Lung (tissue), 12 donors: ENCODE measurements around the gene XXYLT1. TPM values are rescaled to one million over a fixed set of nuclear protein-coding genes. Genes with fewer than 3 reads are reported as not detected.
"Not testable (repeated sequence)": the region's sequence is repeated elsewhere in the genome, so short reads cannot be mapped to it uniquely, and the experiment has no call there.

Source experiments
- ATAC-seq: fragments of 200-7000 bp; cut with Tn5 transposase; one replicate; pipeline ENCODE4 v1.9.1; 2020; ENCODE audit warnings: moderate number of reproducible peaks; ENCODE audit not compliant: insufficient read depth, low FRiP score
- DNase-seq, 3 donors: peaks; one replicate each; pipeline ENCODE4 v3.0.0-alpha.2; 2013 to 2017
- H3K27ac ChIP-seq, 2 donors: one replicate each; pipeline ENCODE4 v1.5.1; 2013; ENCODE audit warnings: mild to moderate bottlenecking in 2 of 2, moderate library complexity in 2 of 2, control low read depth in 1 of 2, inconsistent platforms in 1 of 2, low read depth in 1 of 2, low read length in 1 of 2
- H3K27me3 ChIP-seq, 3 donors: one replicate each; pipeline ENCODE4 v1.5.1; 2013; ENCODE audit warnings: low read length in 2 of 3; ENCODE audit not compliant: control insufficient read depth in 3 of 3, insufficient read depth in 3 of 3
- H3K36me3 ChIP-seq, 4 donors: one replicate each; pipeline ENCODE4 v1.5.1; 2013; ENCODE audit warnings: low read length in 4 of 4, mild to moderate bottlenecking in 1 of 4, moderate library complexity in 1 of 4; ENCODE audit not compliant: control insufficient read depth in 4 of 4, insufficient read depth in 4 of 4
- H3K4me1 ChIP-seq, 5 donors: one replicate each; pipeline ENCODE4 v1.5.1; 2013; ENCODE audit warnings: low read length in 5 of 5, mild to moderate bottlenecking in 2 of 5, moderate library complexity in 1 of 5; ENCODE audit not compliant: control insufficient read depth in 5 of 5, insufficient read depth in 5 of 5
- H3K4me3 ChIP-seq: one replicate; pipeline ENCODE4 v1.5.1; 2013; ENCODE audit warnings: mild to moderate bottlenecking, control low read depth, moderate library complexity
- H3K9ac ChIP-seq, 2 donors: one replicate each; pipeline ENCODE4 v1.5.1; 2013; ENCODE audit warnings: low read length in 2 of 2, control low read depth in 1 of 2; ENCODE audit not compliant: insufficient read depth in 1 of 2
- H3K9me3 ChIP-seq, 4 donors: one replicate each; pipeline ENCODE4 v1.5.1; 2013; ENCODE audit warnings: low read length in 3 of 4, mild to moderate bottlenecking in 1 of 4, moderate library complexity in 1 of 4; ENCODE audit not compliant: control insufficient read depth in 4 of 4, insufficient read depth in 3 of 4
- WGBS, 2 donors: extraction: QIAGEN DNeasy Blood & Tissue Kit; methylation state at CpG; one replicate each; pipeline ENCODE4 v1.1.7; 2013; 5-methylcytosine and 5-hydroxymethylcytosine counted together
- polyA plus RNA-seq, 2 donors: library from polyadenylated mRNA; stranded (reverse); fragments of 200-250 nt; gene quantifications; one replicate each; pipeline ENCODE4 v1.2.1, GENCODE V29; 2013
- total RNA-seq, 2 donors: library from RNA; depleted of rRNA in 1 of 2; stranded (reverse); fragments of >200 nt in 1 of 2; gene quantifications; one replicate each; pipeline ENCODE4 v1.2.1, GENCODE V29; 2014 to 2021
- TF ChIP-seq, protein P1 (sequence below): IDR thresholded peaks from 2 replicates; pipeline ENCODE4 v1.5.1; 2012; ENCODE audit warnings: mild to moderate bottlenecking; ENCODE audit errors: control extremely low read depth, extremely low read depth
- donor health status: control.
- donor health status: control.
- donor health status: Bipolar disorder and iron deficiency.
- donor health status: healthy.
- donor health status: DM: yes; HTN: yes; CAD: no.

The XXYLT1 gene
- total and polyA plus RNA-seq, 4 donors = 4.7 to 15.4 (median 11.4) TPM

DNA sequence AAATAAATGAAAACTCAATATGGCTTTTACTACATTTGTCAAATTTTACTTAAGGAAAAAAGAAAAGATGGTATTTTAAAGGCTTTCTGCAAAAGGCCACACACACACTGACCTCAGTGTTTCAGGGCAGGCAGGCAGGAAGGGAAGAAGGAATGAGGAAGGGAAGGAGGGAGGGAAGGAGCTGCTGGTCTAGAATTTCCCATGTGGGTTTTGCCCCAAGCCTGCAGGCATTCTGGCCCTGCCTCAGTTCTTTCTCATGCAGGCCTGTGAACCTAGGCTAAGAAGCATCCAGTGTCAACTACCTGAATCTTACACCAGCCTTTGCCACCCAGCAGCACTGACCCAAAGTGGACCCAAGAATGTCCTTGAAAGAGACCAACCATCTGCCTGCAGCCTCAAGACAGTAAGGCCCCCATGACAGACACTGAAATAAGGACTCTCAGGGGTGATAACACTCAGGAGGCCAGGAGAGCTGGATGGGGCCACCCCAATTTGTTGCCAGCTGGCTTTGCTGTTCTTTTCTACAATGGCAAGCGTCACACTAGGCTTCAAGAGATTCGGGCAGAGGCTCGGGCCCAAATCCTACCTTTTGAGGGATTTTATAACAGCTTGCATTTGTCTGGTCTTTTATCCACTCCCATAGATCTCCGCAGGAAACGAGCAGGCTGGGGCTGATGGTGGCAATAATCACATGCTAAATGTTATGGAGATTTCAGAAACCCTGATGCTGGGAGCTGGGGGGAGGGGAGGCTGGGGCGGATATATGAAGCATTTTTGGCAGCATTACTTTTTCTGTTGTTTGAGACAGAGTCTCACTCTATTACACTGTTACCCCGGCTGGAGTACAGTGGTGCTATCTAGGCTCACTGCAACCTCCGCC is 51.4 kb downstream of the XXYLT1 start:
- WGBS, 2 donors = 91 to 93% methylated on average over 8 of the region's 8 CpGs
- H3K9me3 ChIP-seq = peaks cover 0 to 2% (median 0%) of the 10 kb centered on the region in 4 donors
- no peak overlapping the region for H3K4me3 ChIP-seq
- peak overlapping the region in 1 of 2 donors; percentile 32 for H3K9ac ChIP-seq
- DNase-seq = peak; percentile 70 to 88 (median 83)
- ATAC-seq = no peak
- TF ChIP-seq, protein P1, sequence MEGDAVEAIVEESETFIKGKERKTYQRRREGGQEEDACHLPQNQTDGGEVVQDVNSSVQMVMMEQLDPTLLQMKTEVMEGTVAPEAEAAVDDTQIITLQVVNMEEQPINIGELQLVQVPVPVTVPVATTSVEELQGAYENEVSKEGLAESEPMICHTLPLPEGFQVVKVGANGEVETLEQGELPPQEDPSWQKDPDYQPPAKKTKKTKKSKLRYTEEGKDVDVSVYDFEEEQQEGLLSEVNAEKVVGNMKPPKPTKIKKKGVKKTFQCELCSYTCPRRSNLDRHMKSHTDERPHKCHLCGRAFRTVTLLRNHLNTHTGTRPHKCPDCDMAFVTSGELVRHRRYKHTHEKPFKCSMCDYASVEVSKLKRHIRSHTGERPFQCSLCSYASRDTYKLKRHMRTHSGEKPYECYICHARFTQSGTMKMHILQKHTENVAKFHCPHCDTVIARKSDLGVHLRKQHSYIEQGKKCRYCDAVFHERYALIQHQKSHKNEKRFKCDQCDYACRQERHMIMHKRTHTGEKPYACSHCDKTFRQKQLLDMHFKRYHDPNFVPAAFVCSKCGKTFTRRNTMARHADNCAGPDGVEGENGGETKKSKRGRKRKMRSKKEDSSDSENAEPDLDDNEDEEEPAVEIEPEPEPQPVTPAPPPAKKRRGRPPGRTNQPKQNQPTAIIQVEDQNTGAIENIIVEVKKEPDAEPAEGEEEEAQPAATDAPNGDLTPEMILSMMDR = no peak
- peaks cover 0 to 32% (median 9%) of the 10 kb centered on the region in 5 donors for H3K4me1 ChIP-seq
- peaks cover 0 to 3% (median 0%) of the 10 kb centered on the region in 4 donors for H3K36me3 ChIP-seq
- no peaks in the 10 kb centered on the region for H3K27me3 ChIP-seq
- H3K27ac ChIP-seq = no peak overlapping the region

DNA sequence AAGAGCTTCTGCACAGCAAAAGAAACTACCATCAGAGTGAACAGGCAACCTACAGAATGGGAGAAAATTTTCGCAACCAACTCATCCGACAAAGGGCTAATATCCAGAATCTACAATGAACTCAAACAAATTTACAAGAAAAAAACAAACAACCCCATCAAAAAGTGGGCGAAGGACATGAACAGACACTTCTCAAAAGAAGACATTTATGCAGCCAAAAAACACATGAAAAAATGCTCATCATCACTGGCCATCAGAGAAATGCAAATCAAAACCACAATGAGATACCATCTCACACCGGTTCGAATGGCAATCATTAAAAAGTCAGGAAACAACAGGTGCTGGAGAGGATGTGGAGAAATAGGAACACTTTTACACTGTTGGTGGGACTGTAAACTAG is 52.6 kb downstream of the XXYLT1 start:
- ATAC-seq, DNase-seq, H3K27ac ChIP-seq, H3K4me3 ChIP-seq, H3K36me3 ChIP-seq, H3K9me3 ChIP-seq, H3K27me3 ChIP-seq, H3K9ac ChIP-seq: not testable (repeated sequence)
- 42 to 70% methylated on average over 2 of the region's 5 CpGs for WGBS, 2 donors
- H3K4me1 ChIP-seq = peaks cover 0 to 28% (median 8%) of the 10 kb centered on the region in 5 donors

DNA sequence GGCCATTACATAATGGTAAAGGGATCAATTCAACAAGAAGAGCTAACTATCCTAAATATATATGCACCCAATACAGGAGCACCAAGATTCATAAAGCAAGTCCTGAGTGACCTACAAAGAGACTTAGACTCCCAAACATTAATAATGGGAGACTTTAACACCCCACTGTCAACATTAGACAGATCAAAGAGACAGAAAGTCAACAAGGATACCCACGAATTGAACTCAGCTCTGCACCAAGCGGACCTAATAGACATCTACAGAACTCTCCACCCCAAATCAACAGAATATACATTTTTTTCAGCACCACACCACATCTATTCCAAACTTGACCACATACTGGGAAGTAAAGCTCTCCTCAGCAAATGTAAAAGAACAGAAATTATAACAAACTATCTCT is 55.4 kb downstream of the XXYLT1 start:
- not testable (repeated sequence) for H3K36me3 ChIP-seq, H3K4me3 ChIP-seq, ATAC-seq, H3K9ac ChIP-seq, H3K27ac ChIP-seq, DNase-seq, H3K9me3 ChIP-seq, H3K27me3 ChIP-seq
- peaks cover 0 to 23% (median 8%) of the 10 kb centered on the region in 5 donors for H3K4me1 ChIP-seq
- WGBS, 2 donors = 88 to 92% methylated on average over 2 of the region's 2 CpGs

DNA sequence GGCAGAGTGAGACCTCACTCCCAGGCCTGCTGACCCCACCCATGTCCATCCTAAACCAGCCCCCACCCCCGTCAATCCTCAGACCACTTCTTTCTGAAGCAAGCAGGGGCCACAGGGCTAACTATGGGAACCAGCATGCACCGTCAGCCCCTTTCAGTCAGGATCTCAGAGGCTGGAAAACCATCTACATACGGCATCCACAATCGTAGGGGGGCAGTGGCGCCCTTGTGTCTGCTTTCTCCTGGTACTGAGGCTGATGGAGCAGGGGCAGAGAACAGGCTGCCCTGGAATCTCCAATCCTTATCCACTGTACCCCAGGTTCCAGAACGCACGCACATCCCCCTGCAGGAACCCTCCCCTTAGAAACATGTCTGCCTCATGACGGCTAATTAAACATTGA is 56.6 kb downstream of the XXYLT1 start:
- WGBS, 2 donors = 97 to 99% methylated on average over 8 of the region's 8 CpGs
- no peaks in the 10 kb centered on the region for H3K36me3 ChIP-seq
- H3K9me3 ChIP-seq = no peaks in the 10 kb centered on the region
- TF ChIP-seq, protein P1 = no peak
- H3K4me1 ChIP-seq = peaks cover 0 to 25% (median 10%) of the 10 kb centered on the region in 5 donors
- ATAC-seq = no peak
- DNase-seq = no peak
- H3K9ac ChIP-seq = no peak overlapping the region
- H3K27ac ChIP-seq = no peak overlapping the region
- H3K27me3 ChIP-seq = no peaks in the 10 kb centered on the region
- no peak overlapping the region for H3K4me3 ChIP-seq
